GM19025 (cell line): ENCODE results near the gene CROCC2.

Source experiments
- ATAC-seq: cut with Tn5 transposase; IDR thresholded peaks from one replicate; pipeline ENCODE4 v1.9.1; 2021; ENCODE audit warnings: mild to moderate bottlenecking, low read depth, moderate library complexity; ENCODE audit not compliant: unreplicated experiment

CROCC2 gene

DNA sequence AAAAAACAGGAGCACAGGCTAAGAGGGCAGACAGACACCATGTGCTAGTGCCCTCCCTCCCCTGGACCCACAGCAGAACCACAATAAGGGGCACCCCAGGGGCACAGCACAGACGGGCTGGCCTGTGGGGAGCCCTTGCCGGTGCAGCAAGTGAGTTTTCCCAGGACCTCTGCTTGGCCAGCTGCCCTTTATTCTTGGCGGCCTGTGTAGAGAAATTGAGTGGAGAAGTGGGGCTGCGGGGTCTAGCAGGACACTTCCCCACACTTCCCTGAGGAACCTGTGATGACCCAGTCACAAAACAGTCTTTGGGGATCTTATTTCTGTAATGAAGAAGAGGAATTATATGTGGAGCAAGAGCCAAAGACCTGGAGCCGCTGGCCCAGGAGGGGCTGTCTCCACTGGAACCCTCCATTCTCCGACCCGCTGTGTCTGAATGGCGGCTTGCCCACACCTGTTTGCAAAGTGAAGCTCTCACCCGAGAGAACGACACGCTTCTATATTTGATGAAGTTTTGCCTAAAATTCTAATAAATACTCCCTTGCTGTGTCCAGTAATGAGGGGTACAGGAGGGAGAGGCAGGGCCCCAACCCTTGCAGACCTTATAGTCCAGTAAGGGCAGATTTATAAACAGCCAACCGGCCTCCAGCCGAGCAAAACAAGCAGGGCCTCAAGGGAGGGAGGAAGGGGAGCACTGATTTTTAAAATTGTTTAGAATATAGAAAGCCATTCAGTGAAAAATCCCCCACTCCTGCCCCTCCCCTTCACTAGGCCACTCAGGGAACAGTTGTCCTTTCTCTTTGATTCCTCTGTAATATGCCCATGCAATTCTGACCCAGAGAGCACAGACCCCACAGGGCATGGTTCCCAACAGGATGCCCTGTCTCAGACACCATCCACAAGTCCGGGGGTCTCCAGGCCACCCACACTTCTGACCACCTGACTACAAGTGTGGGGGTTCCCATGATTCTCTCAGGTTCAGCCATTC is 47.6 kb downstream of the CROCC2 start:
- ATAC-seq: no peak

DNA sequence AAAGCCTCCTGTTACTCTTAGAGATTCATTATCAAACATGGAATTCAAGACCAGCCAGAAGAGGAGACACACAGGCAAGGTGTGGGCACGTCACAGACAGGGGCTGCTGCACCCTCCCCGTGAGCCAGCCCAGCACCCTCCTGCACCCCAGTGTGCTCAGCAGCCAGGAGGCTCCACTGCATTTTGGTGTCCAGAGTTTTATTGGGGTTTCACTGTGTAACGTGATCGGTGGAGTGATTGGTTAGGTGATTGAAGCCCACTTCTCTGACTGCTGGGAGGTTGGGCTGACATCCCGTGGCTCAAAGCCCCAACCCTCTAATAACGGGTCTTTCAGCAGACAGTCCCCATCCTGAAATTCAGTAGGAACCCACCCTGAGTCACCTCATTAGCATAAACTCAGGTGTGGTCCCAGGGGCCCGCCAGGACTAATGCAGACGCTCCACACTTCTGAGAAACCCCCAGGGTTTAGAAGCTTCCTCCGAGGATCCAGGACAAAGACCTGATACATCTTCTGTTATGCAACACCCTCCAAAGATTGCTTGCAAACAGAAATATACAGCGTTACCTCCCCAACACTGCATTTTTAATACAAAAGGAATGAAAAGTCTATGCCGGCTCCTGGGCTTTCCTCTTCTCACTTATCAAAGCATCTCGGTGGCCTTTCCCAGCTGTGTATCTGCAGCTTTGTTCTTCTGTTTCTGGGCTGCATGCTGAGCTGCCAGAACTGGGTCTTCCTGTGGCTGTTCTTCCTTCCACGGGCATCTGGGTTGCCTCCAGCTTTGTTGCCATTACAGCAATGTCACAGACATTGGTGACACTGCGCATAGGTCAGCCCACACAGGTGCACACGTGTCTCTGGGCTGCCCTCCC is 48.5 kb downstream of the CROCC2 start:
- ATAC-seq: no peak

DNA sequence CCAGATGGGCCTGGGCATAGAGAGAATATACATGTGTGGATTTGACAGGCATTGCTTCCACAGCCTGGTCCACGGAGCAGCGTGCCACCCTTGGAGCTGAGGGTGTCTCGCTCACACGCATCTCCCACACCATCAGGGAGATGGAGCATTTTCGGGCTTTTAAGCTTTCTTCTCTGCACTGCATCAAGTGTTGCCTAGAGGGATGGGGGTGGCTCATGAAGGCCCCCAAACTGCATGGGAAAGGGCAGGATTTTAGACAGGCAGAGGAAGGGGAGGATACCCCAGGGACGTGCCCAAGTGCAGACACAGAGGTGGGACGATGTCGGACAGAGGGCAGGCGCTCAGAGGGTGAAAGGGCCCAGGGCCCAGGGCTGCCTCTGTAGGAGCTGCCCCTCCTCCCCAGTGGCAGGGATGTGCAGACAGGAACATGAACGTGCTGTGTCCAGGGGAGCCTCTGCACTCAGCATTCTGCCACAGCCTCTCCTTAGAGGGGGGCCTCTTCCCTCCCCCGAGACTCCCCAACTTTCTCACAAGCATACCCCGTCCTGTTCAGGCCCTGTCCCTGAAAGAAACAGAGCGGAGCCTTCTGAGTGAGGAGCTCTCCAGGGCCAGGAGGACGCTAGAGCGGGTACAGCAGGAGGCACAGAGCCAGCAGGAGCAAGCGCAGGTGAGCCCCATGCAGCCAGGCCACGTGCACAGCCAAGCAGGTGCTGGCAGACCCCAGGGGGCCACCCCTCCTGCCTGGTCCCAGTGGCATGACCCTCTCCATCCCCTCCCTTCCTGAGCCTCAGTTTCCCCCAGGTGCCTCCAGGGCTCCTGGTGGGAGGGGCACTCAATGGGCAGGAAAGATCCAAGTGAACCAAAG is 49.4 kb downstream of the CROCC2 start:
- no peak for ATAC-seq

DNA sequence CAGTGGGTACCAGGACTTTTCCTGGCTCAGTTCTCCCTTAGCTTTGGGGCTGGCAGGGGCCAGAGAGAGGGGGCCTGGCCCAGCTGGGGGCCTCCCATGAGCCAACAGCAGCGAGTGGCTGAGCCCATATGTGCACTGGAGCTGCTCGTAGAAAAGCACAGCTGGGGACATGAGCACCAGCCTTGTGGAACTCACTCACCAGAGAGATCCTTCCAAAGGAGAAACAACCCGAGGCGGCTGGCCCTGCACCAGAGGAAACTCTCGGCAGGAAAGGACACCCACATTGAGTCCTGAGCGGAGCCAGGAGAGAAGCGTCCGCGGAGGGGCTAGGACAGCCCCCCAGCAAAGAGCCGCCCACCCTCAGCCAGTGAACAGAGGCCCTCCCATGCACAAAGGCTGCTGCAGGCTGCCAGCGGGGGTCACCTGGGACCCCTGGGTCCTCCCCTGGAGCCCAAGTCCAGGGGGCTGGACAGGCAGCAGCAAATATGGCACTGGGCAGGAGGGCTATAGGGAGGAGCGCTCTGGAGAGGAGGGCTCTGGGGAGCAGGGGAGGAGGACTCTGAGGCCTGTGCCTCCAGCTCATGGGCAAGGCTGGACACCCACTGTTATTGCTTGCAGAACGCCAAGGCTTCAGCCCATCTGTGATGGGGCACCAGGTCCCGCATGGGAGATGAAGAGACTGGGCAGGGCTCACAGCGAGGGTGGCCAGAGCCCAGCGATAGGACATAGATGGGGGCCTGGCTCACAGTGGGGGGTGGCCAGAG is 50.2 kb downstream of the CROCC2 start:
- no peak for ATAC-seq

DNA sequence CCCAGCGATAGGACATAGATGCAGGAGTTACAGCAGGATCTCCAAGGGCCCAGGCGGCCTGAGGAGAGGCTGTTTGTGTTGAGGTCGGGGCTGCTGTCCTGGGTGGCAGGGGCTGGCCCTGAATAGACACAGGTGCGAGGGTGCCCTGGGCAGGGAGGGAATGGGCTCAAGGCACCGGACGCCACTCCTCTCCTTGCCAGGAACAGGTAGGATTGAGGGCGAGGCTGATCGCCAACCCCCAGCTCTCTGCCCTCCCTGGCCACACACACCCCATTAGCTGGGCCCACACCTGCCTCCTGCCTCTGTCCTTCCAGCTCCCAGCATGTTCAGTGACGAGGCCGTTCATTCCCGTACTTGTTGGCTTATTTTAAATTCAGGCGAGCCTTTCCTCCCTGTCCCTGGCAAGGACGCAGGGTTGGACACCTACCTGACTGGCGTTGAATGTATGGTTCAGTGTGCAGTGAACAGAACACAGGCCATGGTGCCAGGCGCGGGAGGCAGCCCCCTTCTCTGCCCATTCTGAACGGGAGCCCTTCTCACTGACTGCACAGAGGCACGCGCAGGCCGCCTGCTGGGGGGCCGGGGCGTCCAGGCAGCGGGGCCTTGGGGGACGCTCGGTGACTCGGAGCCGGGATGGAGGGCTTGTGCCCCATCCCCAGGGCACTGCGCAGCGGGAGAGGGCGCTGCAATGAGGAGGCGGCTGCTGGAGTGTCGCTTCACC is 51.0 kb downstream of the CROCC2 start:
- no peak for ATAC-seq

DNA sequence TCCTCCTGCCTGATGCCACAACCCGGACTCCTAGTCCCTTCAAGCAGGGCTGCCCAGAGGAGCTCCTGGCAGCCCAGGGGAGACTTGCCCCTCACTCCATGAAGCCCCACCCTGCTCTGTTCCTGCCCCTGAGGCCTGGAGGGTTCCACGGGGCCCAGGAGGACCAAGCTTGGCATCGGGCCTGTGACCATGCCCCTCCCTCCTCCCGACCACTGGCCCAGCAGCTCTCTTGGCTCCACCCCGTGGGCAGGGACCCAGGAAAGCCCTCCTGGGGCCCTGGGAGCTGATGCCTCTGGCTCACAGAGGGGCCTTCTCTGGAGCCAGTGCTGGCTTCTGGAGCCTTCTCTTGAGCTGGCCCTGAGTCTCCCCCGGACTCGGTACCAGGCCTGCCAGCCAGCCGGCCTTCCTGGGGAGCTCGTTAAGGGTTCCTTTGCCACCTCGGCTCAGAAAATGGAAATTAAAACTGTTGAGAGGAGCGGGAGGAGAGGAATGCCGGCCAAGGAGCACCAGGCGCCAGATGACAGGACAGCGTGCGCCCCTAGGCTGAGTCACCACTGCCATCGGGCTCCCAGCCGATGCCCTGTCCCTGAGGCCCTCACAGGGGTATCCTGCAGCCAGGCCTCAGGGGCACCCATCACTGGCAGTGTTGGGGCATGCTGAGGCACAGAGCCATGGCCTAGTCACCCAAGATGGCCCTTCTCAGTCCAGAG is 51.7 kb downstream of the CROCC2 start:
- no peak for ATAC-seq

DNA sequence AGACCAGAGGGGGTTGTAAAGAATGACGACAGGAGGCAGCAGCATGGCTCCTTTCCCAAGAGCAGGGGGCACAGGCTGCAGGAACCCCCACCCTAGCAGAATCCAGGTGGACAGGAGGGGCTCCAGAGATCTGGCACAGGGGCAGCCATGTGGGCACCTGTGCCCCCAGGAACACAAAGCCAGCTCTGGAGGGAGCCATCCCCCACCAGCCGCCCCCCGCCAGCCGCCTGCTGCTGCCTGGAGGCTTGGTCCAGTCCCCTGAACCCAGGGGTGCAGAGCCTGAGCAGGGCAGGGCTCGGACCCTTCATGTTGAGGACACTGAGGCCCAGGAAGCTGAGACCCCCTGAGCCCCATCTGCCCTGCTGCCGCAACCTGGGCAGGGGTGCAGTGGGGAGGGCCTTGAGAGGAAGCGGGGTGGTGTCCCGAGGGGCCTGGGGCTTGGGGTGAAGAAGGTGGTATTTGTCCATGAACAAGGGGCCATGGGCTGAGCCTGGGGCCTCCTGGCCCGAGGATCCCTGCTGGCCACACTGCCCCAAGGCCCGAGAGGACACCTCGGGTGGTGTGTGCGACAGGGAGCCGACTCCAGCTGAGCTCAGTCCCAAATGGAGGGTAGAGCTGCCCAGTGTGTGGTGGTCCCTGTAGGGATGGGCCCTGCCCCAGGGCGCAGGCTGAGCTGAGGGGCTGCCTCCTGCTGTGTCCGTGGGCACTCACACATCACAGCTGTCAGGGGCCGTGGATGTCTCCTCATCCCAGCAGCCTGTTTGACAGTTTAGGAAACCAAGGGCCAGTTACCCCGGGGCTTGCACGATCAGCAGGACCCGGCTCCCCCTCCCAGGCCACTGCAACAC is 52.5 kb downstream of the CROCC2 start:
- no peak for ATAC-seq

DNA sequence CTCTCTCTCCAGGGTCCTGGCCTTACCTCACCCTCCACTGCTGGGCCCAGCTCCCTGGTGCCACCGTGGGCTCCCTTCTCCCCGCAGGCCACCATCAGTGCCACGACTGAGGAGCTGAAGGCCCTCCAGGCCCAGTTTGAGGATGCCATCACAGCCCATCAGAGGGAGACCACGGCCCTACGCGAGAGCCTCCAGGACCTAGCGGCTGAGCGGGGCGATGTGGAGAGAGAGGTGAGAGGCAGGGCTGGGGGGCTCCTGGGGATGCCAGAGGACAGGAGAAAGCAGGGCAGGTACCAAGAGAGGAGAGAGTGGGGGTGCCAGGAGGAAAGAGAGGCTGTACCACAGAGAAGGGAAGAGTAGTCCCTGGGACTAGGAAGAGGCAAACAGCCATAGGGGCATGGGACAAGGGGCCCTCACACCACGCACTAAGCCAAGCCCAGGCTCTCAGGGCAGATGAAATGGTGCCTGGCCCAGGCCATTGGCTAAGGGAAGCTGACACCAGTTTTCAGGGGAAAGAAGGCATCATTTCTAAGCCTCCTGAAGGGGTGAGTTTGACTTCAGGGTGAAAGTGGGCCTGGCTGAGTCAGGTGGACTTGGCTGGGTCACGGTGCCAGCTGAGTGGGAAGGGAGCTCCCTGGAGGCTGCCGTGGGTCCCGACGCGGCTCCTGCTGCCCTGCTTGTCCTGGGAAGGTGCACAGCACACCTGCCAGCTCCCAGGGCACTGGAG is 53.2 kb downstream of the CROCC2 start:
- ATAC-seq: no peak

DNA sequence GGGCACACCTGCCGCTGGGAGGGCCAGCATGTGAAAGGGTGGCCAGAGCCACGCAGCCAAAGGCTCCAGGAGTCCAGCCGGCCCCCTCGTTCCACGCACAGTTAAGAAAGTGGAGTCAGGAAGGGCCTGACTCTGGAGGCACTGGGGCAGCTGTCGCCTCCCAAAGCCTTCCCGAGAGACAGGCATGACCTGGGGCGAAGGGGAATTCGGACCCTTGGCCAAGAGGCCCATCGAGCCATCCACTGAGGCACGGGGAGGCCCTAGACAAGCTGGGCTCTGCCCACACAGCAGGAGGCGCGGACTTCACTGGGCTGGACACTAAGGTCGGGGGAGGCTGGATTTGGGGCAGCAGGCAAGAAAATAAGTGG is 53.8 kb downstream of the CROCC2 start:
- ATAC-seq: no peak

DNA sequence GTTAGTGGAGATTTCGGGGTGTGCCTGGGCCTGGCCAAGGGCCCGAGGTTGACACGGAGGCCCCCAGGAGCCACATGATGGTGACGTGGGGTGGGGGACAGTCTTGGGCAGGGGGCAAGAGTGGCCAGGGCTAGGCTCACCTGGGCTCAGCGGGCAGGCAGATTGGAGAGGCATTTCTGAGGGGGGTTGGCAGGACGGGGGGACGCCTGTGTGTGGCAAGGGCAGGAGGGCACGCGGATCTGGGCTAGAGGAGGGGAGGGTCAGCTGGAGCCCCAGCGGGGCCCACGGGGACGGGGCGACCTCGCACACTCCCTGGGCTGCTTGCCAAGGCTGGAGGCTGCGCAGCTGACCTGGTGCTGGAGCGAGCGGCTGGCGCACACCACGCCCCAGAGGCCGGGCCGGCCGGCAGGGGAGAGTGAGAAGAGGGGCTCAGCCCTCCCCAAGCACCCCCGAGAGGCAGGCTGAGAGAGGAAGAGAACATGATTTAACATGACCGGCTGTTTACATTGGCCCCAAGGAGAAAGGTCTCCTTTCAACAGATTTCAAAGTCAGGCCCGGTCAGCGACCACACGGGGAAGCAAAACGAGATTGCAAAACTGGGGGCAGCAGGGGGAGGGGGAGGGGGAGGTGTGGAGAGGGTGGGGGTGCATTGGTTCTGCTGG is 54.3 kb downstream of the CROCC2 start:
- ATAC-seq: no peak

DNA sequence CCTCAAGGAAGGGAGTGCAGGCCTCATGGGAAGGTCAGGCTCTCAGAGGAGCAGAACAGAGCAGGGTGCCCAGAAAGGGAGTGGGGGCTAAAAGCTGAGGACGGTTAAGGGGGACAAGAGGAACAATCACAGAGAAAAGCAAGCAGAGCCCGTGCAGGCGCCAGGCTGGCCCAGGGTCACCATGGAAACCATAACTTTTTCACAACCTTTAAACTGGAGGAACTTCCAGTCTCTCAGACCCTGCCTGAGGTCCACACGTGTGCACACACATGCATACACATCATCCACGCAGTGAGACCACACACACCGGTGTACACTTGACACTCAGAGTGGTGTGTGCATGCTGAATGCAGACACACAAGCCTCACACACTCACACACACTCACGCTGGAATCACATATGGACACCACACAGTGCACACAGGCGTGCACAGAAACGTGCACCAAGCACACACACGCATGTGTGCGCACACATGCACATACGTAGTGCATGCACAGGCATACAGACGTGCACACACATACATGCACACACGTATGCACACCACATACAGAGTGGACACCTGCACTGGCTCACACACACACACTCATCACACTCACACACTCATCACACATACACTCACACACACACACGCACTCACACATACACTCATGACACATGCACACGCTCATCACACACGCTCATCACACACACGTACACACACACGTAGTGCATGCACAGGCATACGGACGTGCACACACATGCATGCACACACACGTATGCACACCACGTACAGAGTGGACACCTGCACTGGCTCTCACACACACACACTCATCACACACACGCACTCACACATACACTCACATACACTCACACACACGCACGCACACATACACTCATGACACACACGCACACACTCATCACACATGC is 55.1 kb downstream of the CROCC2 start:
- ATAC-seq: no peak

DNA sequence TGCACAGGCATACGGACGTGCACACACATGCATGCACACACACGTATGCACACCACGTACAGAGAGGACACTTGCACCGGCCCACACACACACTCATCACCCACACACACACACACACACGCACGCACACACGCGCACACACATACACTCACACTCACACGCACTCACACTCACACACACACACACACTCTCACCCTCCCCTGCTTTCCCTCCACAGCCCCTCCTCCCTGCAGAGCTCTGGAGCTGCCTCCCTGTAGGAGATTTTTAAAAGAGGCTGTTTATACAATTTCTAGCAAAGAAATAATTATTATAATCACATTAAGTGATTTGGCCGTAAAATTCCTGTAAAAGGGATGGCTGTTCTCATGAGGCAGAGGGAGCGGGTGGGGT is 55.8 kb downstream of the CROCC2 start:
- ATAC-seq: no peak

DNA sequence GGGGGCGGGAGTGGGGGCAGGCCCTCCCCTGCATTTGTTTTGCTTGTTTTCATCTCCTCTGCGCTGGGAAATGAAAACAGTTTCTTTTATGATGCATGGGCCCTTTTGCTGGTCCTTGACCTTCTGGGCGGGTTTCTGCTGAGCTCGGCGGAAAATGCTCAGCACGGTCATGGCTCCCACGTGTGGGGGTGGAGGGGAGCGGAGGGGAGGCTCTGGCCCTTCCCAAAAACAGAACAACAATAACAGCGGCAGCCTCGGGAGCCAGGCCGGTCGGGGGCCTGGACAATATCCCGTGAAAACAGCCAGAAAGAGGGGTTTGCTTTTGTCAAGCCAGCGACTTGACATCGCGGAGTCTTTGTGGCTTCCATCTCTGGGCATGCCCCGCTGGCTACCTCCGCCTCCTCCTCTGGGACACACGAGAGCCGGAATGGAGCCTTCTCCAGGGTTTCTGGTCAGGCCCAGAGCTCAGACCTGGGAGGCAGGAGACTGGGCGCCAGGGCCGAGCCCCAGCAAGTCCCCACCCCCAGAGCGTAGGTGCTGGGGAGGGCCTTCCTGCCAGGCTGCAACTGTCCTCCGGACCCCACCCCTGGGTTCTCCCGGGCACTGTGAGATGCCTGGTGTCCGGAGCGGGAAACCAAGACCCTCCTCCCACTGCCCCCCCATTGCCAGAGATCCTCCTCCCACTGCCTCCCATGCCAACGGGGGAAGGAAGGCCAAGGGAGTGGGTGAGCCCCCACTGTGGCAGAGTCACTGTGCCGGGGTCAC is 56.3 kb downstream of the CROCC2 start:
- ATAC-seq: no peak

DNA sequence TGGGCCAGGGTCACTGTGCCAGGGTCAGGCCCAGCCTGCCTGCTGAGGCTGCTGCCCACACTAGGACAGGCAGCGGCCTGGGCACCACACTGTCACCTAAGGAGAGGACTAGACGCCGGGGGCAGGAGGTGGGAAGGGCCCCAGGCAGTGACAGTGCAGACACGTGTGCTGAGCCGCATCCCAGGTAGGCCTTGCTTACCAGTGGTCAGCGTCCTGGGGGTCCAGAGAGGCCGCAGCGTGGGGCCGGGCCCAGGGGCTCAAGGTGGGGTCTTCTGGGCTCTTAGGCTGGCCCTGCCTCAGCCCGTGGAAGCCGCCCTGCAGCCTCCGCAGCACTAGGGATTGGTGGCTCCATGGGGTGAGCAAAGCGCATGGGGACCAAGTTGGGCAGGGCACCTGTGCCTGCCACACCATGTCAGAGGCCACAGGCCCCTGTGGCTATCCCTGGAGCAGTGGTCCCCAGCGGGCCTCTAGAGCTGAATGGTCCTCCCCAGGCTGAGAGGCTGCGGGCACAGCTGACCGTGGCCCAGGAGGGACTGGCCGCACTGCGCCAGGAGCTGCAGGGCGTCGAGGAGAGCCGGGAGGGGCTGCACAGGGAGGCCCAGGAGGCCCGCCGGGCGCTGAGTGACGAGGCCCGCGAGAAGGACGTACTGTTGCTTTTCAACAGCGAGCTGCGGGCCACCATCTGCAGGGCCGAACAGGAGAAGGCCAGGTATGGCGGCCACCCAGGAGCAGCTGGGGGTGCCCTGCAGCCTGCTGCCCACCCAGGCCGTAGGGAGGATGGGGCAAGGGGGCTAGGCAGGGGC is 57.1 kb downstream of the CROCC2 start:
- ATAC-seq: no peak
